ENCODE measurements around the gene SLC23A2.

GRCh38 chr20:5041433-5041832, 40.1 kb upstream of the SLC23A2 start:
- TF ChIP-seq, protein P1, sequence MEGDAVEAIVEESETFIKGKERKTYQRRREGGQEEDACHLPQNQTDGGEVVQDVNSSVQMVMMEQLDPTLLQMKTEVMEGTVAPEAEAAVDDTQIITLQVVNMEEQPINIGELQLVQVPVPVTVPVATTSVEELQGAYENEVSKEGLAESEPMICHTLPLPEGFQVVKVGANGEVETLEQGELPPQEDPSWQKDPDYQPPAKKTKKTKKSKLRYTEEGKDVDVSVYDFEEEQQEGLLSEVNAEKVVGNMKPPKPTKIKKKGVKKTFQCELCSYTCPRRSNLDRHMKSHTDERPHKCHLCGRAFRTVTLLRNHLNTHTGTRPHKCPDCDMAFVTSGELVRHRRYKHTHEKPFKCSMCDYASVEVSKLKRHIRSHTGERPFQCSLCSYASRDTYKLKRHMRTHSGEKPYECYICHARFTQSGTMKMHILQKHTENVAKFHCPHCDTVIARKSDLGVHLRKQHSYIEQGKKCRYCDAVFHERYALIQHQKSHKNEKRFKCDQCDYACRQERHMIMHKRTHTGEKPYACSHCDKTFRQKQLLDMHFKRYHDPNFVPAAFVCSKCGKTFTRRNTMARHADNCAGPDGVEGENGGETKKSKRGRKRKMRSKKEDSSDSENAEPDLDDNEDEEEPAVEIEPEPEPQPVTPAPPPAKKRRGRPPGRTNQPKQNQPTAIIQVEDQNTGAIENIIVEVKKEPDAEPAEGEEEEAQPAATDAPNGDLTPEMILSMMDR (IDR thresholded peaks at IDR 0.05 in 2 of 3, conservative IDR thresholded peaks at IDR 0.05 in 1 of 3; ENCODE audit: borderline replicate concordance in 1 of 3, insufficient read depth in 1 of 3, low read depth in 2 of 3, low read length in 2 of 3): no peak
- TF ChIP-seq EZH2phosphoT487 (IDR thresholded peaks at IDR 0.05; ENCODE audit: borderline replicate concordance) (no peak), REST (IDR thresholded peaks at IDR 0.05; ENCODE audit: low read depth) (no peak), CEBPB (IDR thresholded peaks at IDR 0.05; ENCODE audit: low read depth) (no peak), SP1 (IDR thresholded peaks at IDR 0.05; ENCODE audit: low read depth) (no peak), JUND (IDR thresholded peaks at IDR 0.05) (no peak), EZH2 (IDR thresholded peaks at IDR 0.05) (no peak), ATF3 (IDR thresholded peaks at IDR 0.05) (no peak), POLR2A (IDR thresholded peaks at IDR 0.05; ENCODE audit: borderline replicate concordance, extremely low read depth, insufficient read depth, insufficient read length) (no peak), RAD21 (IDR thresholded peaks at IDR 0.05; ENCODE audit: low read depth) (no peak), POLR2AphosphoS5 (IDR thresholded peaks at IDR 0.05; ENCODE audit: low read depth, low read length) (no peak), YY1 (IDR thresholded peaks at IDR 0.05; ENCODE audit: extremely low read depth, insufficient replicate concordance, low read depth, low read length) (no peak)
